K562 (cell line): ENCODE results near the gene KCNMB2. TPM values are rescaled to one million over a fixed set of nuclear protein-coding genes. Genes with fewer than 3 reads are reported as not detected.

Source experiments
- AFF1 ChIP-seq, 2 experiments: fragments of 450-650 bp; IDR thresholded peaks; 2 replicates each; pipeline ENCODE4 v1.6.1; 2018; ENCODE audit warnings: mild to moderate bottlenecking in 2 of 2, low read depth in 1 of 2; ENCODE audit not compliant: partially characterized antibody in 2 of 2
- ARID1B ChIP-seq: fragments of 450-650 bp; IDR thresholded peaks from 2 replicates; pipeline ENCODE4 v1.6.1; 2016; ENCODE audit warnings: antibody characterized with exemption, mild to moderate bottlenecking, inconsistent platforms
- ARNT ChIP-seq, 2 experiments: fragments of 450-650 bp; IDR thresholded peaks; 2 replicates each; pipeline ENCODE4 v1.6.1; 2016; ENCODE audit warnings: mild to moderate bottlenecking in 1 of 2
- BRD9 ChIP-seq: fragments of 450-650 bp; IDR thresholded peaks from 2 replicates; pipeline ENCODE4 v1.6.1; 2018; ENCODE audit warnings: low read depth; ENCODE audit not compliant: partially characterized antibody
- CSDE1 ChIP-seq, 2 experiments: fragments of 450-650 bp; IDR thresholded peaks; 2 replicates each; pipeline ENCODE4 v1.6.1; 2016; ENCODE audit warnings: mild to moderate bottlenecking in 1 of 2
- CXXC5 ChIP-seq: fragments of 250-450 bp; sonication (Bioruptor Pico); IDR thresholded peaks from 2 replicates; pipeline ENCODE4 v1.8.0; 2022; ENCODE audit warnings: inconsistent platforms, mild to moderate bottlenecking, moderate library complexity
- DMBX1 ChIP-seq: fragments of 250-450 bp; sonication (Bioruptor Pico); IDR thresholded peaks from 2 replicates; pipeline ENCODE4 v1.8.0; 2022; ENCODE audit warnings: inconsistent platforms, mild to moderate bottlenecking, moderate library complexity, borderline replicate concordance
- EHMT2 ChIP-seq: fragments of 450-650 bp; IDR thresholded peaks from 2 replicates; pipeline ENCODE4 v1.6.1; 2018; ENCODE audit warnings: antibody characterized with exemption
- ELF4 ChIP-seq: fragments of 450-650 bp; formaldehyde crosslinking; IDR thresholded peaks from 2 replicates; pipeline ENCODE4 v1.4.0; 2022; ENCODE audit warnings: missing genetic modification characterization
- EP400 ChIP-seq: fragments of 450-650 bp; IDR thresholded peaks from 2 replicates; pipeline ENCODE4 v1.6.1; 2017; ENCODE audit warnings: antibody characterized with exemption, mild to moderate bottlenecking, moderate library complexity
- FOXK2 ChIP-seq, 2 experiments: fragments of 450-650 bp; IDR thresholded peaks in 1 of 2; conservative IDR thresholded peaks in 1 of 2; 2 replicates each; pipeline ENCODE4 v1.6.1; 2016; ENCODE audit warnings: low read depth in 2 of 2, mild to moderate bottlenecking in 1 of 2
- GATAD2A ChIP-seq: fragments of 450-650 bp; IDR thresholded peaks from 2 replicates; pipeline ENCODE4 v1.6.1; 2017
- GTF2A2 ChIP-seq: IDR thresholded peaks from 2 replicates; pipeline ENCODE4 v1.6.1; 2016; ENCODE audit warnings: mild to moderate bottlenecking, missing genetic modification characterization, missing compliant biosample characterization
- NCOR1 ChIP-seq: fragments of 450-650 bp; IDR thresholded peaks from 2 replicates; pipeline ENCODE4 v1.6.1; 2016; ENCODE audit warnings: mild to moderate bottlenecking, moderate library complexity
- NFIC ChIP-seq: fragments of 450-650 bp; IDR thresholded peaks from 2 replicates; pipeline ENCODE4 v1.6.1; 2017; ENCODE audit warnings: mild to moderate bottlenecking, inconsistent platforms
- NRF1 ChIP-seq, 2 experiments: fragments of 450-650 bp; IDR thresholded peaks in 1 of 2; conservative IDR thresholded peaks in 1 of 2; 2 replicates each; pipeline ENCODE4 v1.6.1; 2014; ENCODE audit warnings: mild to moderate bottlenecking in 2 of 2
- POLR2A ChIP-seq: fragments of 450-650 bp; conservative IDR thresholded peaks from 2 replicates; pipeline ENCODE4 v1.6.1; 2016
- POLR2B ChIP-seq: fragments of 450-650 bp; IDR thresholded peaks from 2 replicates; pipeline ENCODE4 v1.6.1; 2018; ENCODE audit warnings: low read depth; ENCODE audit not compliant: partially characterized antibody
- POLR2H ChIP-seq: IDR thresholded peaks from 2 replicates; pipeline ENCODE4 v1.6.1; 2016; ENCODE audit warnings: missing genetic modification characterization, low read depth, mild to moderate bottlenecking, control low read depth, missing compliant biosample characterization, moderate library complexity
- SMAD4 ChIP-seq: fragments of 250-450 bp; sonication (Bioruptor Pico); conservative IDR thresholded peaks from 2 replicates; pipeline ENCODE4 v1.8.0; 2021; ENCODE audit warnings: inconsistent platforms, mild to moderate bottlenecking, moderate library complexity
- TAF1 ChIP-seq: IDR thresholded peaks from 2 replicates; pipeline ENCODE4 v1.6.1; 2011; ENCODE audit warnings: mild to moderate bottlenecking, low read length, moderate library complexity; ENCODE audit not compliant: insufficient read depth, control insufficient read depth, severe bottlenecking; ENCODE audit errors: extremely low read depth
- TAF9B ChIP-seq: fragments of 450-650 bp; IDR thresholded peaks from 2 replicates; pipeline ENCODE4 v1.6.1; 2018; ENCODE audit warnings: mild to moderate bottlenecking; ENCODE audit not compliant: partially characterized antibody
- TRIM24 ChIP-seq, 2 experiments: fragments of 450-650 bp; IDR thresholded peaks; 2 replicates each; pipeline ENCODE4 v1.6.1; 2016
- ZEB2 ChIP-seq: fragments of 450-650 bp; IDR thresholded peaks from 2 replicates; pipeline ENCODE4 v1.6.1; 2016
- polyA plus RNA-seq, 8 experiments: library from polyadenylated mRNA; depleted of rRNA in 4 of 8; stranded (reverse) in 5 of 8; unstranded in 3 of 8; fragments of >200 nt; fragmentation: Nextera tagmentation in 2 of 8; fragmentation: Illumina TruSeq in 1 of 8; extraction: Ambion mirVana in 2 of 8; extraction: Trizol in 1 of 8; gene quantifications; 2 replicates each; pipeline versions ENCODE4 v1.2.1 to v1.2.3, GENCODE V29; 2011 to 2014; ENCODE audit warnings: inconsistent platforms in 1 of 8, missing spikeins in 1 of 8
- total RNA-seq, 7 experiments: library from RNA; depleted of rRNA in 6 of 7; stranded (reverse); fragments of >200 nt in 6 of 7; fragmentation: Illumina TruSeq in 2 of 7; extraction: Trizol in 2 of 7; gene quantifications; 2 replicates each; pipeline versions ENCODE4 v1.2.1 to v1.2.3, GENCODE V29; 2011 to 2021; ENCODE audit warnings: low replicate concordance in 1 of 7

Gene KCNMB2
- total and polyA plus RNA-seq, 9 of the 15 experiments (the other 6 are each of a cell fraction or from before 2014, with no cell fraction given): 0.04 to 0.15 TPM; not detected in 7

GRCh38 chr3:178859900-178860436 is 323.7 kb downstream of the KCNMB2 start (continued):
- TF ChIP-seq AFF1 (IDR thresholded peaks at IDR 0.05; ENCODE audit: low read depth in 1 of 2, partially characterized antibody in 2 of 2) (peak in 1 of 2 experiments; percentile 36), ZEB2 (peak; percentile 54; the same call in 1 of the 2 replicates), DMBX1 (peak; percentile 36; the same call in 1 of the 2 replicates), TAF9B (peak; percentile 89), ELF4 (CRISPR knock-in tag) (0 out of 2 replicates have a peak, but pooled peaks have one; percentile 10), CXXC5 (CRISPR knock-in tag) (0 out of 2 replicates have a peak, but pooled peaks have one; percentile 52), SMAD4 (CRISPR knock-in tag) (peak; percentile 53), FOXK2 (conservative IDR thresholded peaks at IDR 0.05 in 1 of 2, IDR thresholded peaks at IDR 0.05 in 1 of 2; ENCODE audit: low read depth in 2 of 2) (peak; percentile 82 to 89), POLR2A (peak; percentile 80), ARID1B (peak; percentile 42; the same call in 1 of the 2 replicates), EP400 (peak; percentile 86), POLR2B (peak; percentile 55), CSDE1 (IDR thresholded peaks at IDR 0.05) (peak in 1 of 2 experiments; percentile 56; a peak in 1 of 4 replicates), EHMT2 (peak; percentile 27; the same call in 1 of the 2 replicates), ARNT (IDR thresholded peaks at IDR 0.05) (0 out of 4 replicates have a peak, but pooled peaks of 1 of the 2 experiments have one; percentile 16), TRIM24 (IDR thresholded peaks at IDR 0.05) (0 out of 4 replicates have a peak, but pooled peaks of 1 of the 2 experiments have one; percentile 17), GATAD2A (0 out of 2 replicates have a peak, but pooled peaks have one; percentile 36), POLR2H (tag) (peak; percentile 59; the same call in 1 of the 2 replicates), TAF1 (peak; percentile 52), GTF2A2 (tag) (0 out of 2 replicates have a peak, but pooled peaks have one; percentile 31), NFIC (0 out of 2 replicates have a peak, but pooled peaks have one; percentile 23), BRD9 (peak; percentile 91), NCOR1 (peak; percentile 39; the same call in 1 of the 2 replicates), NRF1 (conservative IDR thresholded peaks at IDR 0.05 in 1 of 2, IDR thresholded peaks at IDR 0.05 in 1 of 2) (peak; percentile 26 to 32; a peak in 2 of 4 replicates)
